Spinal cord (tissue), 10 donors: ENCODE results near the gene JHY. TPM values are rescaled to one million over a fixed set of nuclear protein-coding genes. Genes with fewer than 3 reads are reported as not detected.
"Not testable (repeated sequence)": the region's sequence is repeated elsewhere in the genome, so short reads cannot be mapped to it uniquely, and the experiment has no call there.

ENCODE experiments used
- DNase-seq, 6 donors: peaks; one replicate each; pipeline versions ENCODE4 v3.0.0 to v3.0.0-alpha.2; 2013 to 2015; ENCODE audit warnings: low spot score in 6 of 6, low read depth in 4 of 6
- H3K27ac ChIP-seq: one replicate; pipeline ENCODE4 v1.5.1; 2013; ENCODE audit warnings: low read depth, low read length, control low read depth
- H3K27me3 ChIP-seq: one replicate; pipeline ENCODE4 v1.6.1; 2013; ENCODE audit warnings: low read length; ENCODE audit not compliant: control insufficient read depth, insufficient read depth
- H3K36me3 ChIP-seq: one replicate; pipeline ENCODE4 v1.6.1; 2013; ENCODE audit warnings: low read length; ENCODE audit not compliant: control insufficient read depth, insufficient read depth
- H3K4me1 ChIP-seq: one replicate; pipeline ENCODE4 v1.6.1; 2013; ENCODE audit warnings: low read length; ENCODE audit not compliant: control insufficient read depth, insufficient read depth
- H3K4me3 ChIP-seq: one replicate; pipeline ENCODE4 v1.5.1; 2013; ENCODE audit warnings: low read depth, low read length, control low read depth
- H3K9me3 ChIP-seq: one replicate; pipeline ENCODE4 v1.6.1; 2013; ENCODE audit warnings: low read length; ENCODE audit not compliant: control insufficient read depth, insufficient read depth
- WGBS: methylation state at CpG from one replicate; pipeline ENCODE4 v1.1.5; 2013; ENCODE audit warnings: missing lambda C conversion rate; ENCODE audit not compliant: insufficient coverage; 5-methylcytosine and 5-hydroxymethylcytosine counted together
- polyA plus RNA-seq, 2 donors: library from polyadenylated mRNA; unstranded; fragments of 120-200 nt; gene quantifications; one replicate each; pipeline ENCODE4 v1.2.1, GENCODE V29; 2013; ENCODE audit not compliant: insufficient read length in 2 of 2
- total RNA-seq, 2 donors: library from RNA; depleted of rRNA in 1 of 2; stranded (reverse); fragments of 120-200 nt in 1 of 2; fragments of >200 nt in 1 of 2; gene quantifications; one replicate each; pipeline versions ENCODE4 v1.2.3 to v1.2.4, GENCODE V29; 2013 to 2014
- donor health status: healthy.

Gene JHY
- total and polyA plus RNA-seq, 4 donors, result 9.5 to 14.8 (median 11.0) TPM

DNA sequence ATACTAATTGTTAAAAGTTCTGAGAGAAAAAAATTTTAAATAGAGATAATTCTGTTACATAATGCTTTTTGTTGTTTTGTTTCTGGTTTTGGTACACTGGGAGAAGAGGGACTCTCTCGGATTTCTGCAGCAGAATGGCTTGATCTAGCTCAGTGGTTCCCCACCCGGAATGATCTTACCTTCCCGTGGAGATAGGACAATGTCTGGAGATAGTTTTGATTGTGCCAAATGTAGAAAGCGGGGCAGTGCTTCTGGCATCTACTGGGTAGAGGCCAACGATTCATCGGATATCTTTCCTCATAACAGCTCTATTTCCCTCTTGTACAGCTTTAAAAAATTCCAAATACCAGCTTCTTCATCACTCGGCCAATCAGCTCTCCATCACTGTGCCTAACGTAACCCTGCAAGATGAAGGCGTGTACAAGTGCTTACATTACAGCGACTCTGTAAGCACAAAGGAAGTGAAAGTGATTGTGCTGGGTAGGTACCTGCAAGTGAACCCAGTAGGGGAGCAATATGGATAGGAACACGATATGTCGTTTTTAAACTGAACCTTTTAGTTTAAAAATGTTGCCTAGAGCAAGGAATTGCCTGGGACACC is 31.1 kb upstream of the JHY start:
- Histone ChIP-seq H3K4me1 (no peaks in the 10 kb centered on the region), H3K36me3 (no peaks in the 10 kb centered on the region), H3K4me3 (no peak overlapping the region), H3K27ac (no peak overlapping the region), H3K27me3 (no peaks in the 10 kb centered on the region), H3K9me3 (no peaks in the 10 kb centered on the region)
- 75% methylated on average over 4 of the region's 12 CpGs for WGBS
- peak in 2 of 6 donors; percentile 26 to 34 for DNase-seq

DNA sequence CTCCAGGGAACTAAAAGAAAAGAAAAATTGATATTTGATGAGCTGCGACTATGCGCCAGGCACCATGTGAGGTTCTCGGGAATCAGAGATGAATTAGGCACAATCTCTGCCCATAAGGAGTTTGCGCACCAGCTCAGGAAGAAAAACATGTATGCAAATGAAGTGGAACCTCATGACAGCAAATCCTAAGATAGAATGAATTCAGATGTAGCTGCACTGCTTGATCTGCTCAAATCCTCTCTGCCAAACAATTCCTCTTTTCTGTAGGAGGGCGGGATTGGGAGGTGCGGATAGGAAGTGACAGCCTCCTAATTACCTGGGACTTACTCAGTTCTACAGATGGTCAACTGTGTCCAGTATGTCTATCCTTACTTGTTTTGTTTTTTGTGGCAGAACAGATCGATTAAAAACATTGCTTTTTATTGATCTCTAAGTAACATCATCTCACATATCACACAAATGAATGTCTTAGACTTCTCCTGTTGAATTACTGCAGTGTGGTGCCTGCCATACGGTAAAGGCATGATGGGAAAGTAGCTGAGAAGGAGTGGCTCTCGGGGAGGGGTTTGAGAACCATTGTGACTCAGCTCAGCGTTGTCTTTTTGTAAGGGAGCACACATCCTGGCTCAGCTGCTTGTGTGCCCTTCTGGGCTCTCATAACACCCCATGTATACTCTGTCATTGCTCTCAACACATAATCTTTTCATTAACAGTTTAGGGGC is 30.3 kb upstream of the JHY start:
- Histone ChIP-seq H3K27ac (no peak overlapping the region), H3K36me3 (no peaks in the 10 kb centered on the region), H3K27me3 (no peaks in the 10 kb centered on the region), H3K4me3 (no peak overlapping the region), H3K4me1 (no peaks in the 10 kb centered on the region), H3K9me3 (no peaks in the 10 kb centered on the region)
- WGBS, result 77% methylated on average over 4 of the region's 10 CpGs
- peak in 2 of 6 donors; percentile 64 to 70 for DNase-seq

DNA sequence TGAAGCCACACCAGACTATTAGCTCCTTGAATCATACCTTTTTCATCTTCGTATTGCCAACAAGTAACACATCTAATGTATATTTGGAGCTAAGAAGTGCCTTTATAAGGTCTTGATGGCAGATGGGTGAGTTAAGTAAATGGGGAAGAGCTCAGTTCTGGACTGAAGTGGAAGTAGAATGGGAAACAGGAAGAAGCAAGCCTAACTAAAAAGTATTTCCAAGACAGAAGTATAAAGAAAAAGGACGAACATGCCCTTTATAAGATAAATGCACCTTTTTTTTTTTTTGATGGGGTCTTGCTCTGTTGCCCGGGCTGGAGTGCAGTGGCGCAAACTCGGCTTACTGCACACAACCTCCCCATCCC is 29.8 kb upstream of the JHY start:
- no peak for DNase-seq
- Histone ChIP-seq H3K9me3 (no peaks in the 10 kb centered on the region), H3K4me3 (no peak overlapping the region), H3K27me3 (no peaks in the 10 kb centered on the region), H3K27ac (no peak overlapping the region), H3K4me1 (no peaks in the 10 kb centered on the region), H3K36me3 (no peaks in the 10 kb centered on the region)
- no CpG with 5 or more reads among the region's 5 CpGs for WGBS

DNA sequence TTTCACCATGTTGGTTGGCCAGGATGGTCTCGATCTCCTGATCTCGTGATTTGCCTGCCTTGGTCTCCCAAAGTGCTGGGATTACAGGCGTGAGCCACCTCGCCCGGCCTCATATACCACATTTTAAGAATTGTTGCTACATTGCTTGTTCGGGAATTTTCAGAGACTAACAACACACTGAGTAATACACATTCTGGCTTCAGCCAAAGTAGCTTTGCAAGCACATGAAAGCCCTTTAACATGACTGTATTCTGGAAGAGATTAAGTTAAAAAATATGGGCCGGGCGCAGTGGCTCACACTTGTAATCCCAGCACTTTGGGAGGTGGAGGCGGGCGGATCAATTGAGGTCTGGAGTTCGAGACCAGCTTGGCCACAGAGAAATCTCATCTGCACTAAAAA is 29.3 kb upstream of the JHY start:
- Histone ChIP-seq H3K9me3 (no peaks in the 10 kb centered on the region), H3K4me3 (no peak overlapping the region), H3K36me3 (no peaks in the 10 kb centered on the region), H3K27me3 (no peaks in the 10 kb centered on the region), H3K27ac (no peak overlapping the region), H3K4me1 (no peaks in the 10 kb centered on the region)
- no peak for DNase-seq
- WGBS, result 95% methylated on average over 7 of the region's 11 CpGs

DNA sequence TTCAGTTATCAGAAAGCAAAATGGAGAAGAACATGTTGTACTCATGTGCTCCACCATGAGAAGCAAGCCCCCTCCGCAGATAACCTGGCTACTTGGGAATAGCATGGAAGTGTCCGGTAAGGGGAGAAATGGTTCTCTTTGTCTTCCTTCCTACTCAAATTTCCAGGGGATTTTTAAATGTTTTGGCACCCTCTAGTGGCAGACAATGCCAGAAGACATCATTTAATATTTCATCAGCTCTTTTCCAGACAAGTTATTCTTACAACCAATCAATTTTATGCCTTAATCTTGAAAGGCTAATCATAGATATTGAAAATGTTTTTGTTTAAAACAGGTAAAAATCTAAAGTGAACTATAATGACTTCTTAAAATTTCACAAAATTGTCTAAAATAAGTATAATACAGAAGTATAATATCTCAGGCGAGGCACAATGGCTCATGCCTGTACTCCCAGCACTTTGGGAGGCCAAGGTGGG is 28.6 kb upstream of the JHY start:
- no CpG with 5 or more reads among the region's 3 CpGs for WGBS
- Histone ChIP-seq H3K27ac (no peak overlapping the region), H3K4me1 (no peaks in the 10 kb centered on the region), H3K4me3 (no peak overlapping the region), H3K36me3 (no peaks in the 10 kb centered on the region), H3K9me3 (no peaks in the 10 kb centered on the region), H3K27me3 (no peaks in the 10 kb centered on the region)
- DNase-seq, result peak; percentile 70 to 98 (median 78)

DNA sequence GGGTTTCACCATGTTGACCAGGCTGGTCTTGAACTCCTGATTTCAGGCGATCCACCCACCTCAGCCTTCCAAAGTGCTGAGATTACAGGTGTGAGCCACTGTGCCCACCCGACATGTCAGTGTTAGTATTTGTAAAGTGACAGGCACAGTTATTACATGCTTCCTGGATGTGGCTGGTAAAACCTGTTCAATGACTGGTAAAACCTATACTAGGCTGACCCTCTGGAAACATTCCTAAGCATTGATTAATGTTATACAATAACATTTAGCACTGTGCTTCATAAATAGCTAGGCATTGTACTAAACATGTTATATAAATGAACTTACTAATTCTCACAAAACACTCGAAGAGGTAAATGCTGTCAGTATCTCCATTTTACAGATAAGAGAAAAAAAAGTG is 20.9 kb upstream of the JHY start:
- Histone ChIP-seq H3K27me3 (no peaks in the 10 kb centered on the region), H3K36me3 (no peaks in the 10 kb centered on the region), H3K9me3 (no peaks in the 10 kb centered on the region), H3K27ac (no peak overlapping the region), H3K4me3 (no peak overlapping the region), H3K4me1 (no peaks in the 10 kb centered on the region)
- whole genome bisulfite sequencing, result no CpG with 5 or more reads among the region's 3 CpGs
- no peak for DNase-seq

DNA sequence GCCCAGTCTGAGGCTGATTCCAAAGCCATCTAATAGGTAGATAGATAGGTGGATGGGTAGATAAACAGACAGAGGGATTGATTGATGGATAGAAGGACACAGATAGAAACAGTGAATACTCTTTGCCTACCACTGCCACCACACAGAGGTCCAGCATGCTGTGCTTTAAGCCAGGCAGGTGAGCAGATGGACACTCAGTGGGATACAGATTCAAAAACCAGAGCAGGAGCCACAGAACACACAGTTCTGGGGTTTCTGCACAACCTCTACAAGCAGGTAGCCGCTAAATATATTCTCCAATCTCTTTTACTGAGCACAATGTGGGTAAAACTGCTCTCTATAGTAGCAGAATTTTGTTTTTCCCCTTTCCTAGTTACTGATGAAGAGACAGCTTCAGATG is 20.5 kb upstream of the JHY start:
- Histone ChIP-seq H3K27ac (no peak overlapping the region), H3K27me3 (no peaks in the 10 kb centered on the region), H3K4me3 (no peak overlapping the region), H3K36me3 (no peaks in the 10 kb centered on the region), H3K4me1 (no peaks in the 10 kb centered on the region), H3K9me3 (no peaks in the 10 kb centered on the region)
- WGBS, result no CpG with 5 or more reads among the region's 1 CpG
- DNase-seq, result no peak

DNA sequence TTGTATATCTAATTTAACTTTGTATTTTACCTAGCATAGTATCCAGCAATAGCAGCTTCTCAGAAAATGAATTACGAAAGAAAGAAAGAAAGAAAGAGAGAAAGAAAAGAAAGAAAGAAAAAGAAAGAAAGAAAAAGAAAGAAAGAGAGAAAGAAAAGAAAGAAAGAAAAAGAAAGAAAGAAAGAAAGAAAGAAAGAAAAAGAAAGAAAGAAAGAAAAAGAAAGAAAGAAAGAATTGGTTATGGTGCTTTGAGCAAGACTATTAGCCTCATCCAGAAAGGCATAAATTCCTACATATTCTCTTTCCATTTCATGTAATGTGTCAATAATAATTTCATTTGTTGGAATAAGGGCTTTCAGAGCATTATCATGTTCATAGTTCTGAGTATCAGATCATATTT is 19.4 kb upstream of the JHY start:
- not testable (repeated sequence) for H3K4me3 ChIP-seq, DNase-seq, H3K36me3 ChIP-seq, H3K4me1 ChIP-seq, H3K27me3 ChIP-seq, H3K27ac ChIP-seq, H3K9me3 ChIP-seq
- WGBS, result no CpG with 5 or more reads among the region's 1 CpG

DNA sequence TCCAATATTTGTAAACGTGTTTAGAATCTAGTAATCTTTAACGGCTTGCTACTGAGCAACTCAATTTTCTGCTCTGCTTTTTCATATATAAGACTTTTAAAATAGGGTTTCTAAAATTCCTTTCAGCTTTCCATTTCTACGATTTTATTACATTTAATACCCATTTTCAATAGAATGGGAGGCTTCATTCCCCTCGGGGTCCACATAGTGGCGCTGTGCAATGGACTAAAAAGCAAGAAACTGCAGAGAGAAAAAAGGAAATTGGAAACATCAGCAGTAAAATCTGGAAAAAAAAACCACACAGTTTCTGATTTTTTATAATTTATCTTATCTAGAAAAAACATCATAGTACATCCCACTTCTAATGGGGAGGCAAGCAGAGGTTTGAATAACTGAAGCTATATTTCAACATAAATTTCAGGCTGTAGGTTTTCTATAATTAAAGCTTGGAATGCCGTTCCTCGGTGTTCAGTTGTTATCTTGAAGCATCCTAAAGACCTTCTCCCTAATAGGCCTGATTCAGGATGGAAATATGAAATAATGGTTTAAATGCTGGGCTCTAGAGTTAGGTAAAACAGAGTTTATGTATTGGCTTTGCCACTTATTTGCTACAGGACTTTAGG is 18.7 kb upstream of the JHY start:
- Histone ChIP-seq H3K4me3 (no peak overlapping the region), H3K4me1 (no peaks in the 10 kb centered on the region), H3K9me3 (no peaks in the 10 kb centered on the region), H3K27ac (no peak overlapping the region), H3K27me3 (no peaks in the 10 kb centered on the region), H3K36me3 (no peaks in the 10 kb centered on the region)
- peak in 4 of 6 donors; percentile 42 to 91 (median 70) for DNase-seq
- no CpG with 5 or more reads among the region's 7 CpGs for WGBS
